Jurkat, Clone E6-1 (cell line): Measurements from ENCODE around the gene POLE4. TPM values are rescaled to one million over a fixed set of nuclear protein-coding genes. Genes with fewer than 3 reads are reported as not detected.

Experiments
- DNase-seq: peaks from one replicate; pipeline ENCODE4 v3.0.0-alpha.2; 2011; ENCODE audit warnings: low read depth, low spot score
- H3K4me3 ChIP-seq: 2 replicates; pipeline ENCODE4 v1.5.1; 2011; ENCODE audit warnings: mild to moderate bottlenecking, low read length, control low read depth, moderate library complexity
- polyA plus RNA-seq: library from polyadenylated mRNA; unstranded; fragments of >200 nt; gene quantifications from one replicate; pipeline ENCODE4 v1.2.1, GENCODE V29; 2012; ENCODE audit warnings: missing spikeins; ENCODE audit not compliant: insufficient read length, insufficient read depth

The POLE4 gene
- 35.5 TPM for polyA plus RNA-seq

- peak; percentile 69 for DNase-seq
- peak within 1 kb of the TSS; percentile 48 for H3K4me3 ChIP-seq
Observed at GRCh38 chr2:74958274-74959105, at the start of gene POLE4. Gene POLE4 (plus strand): TSS chr2:74958643. CDS start chr2:74958680, 37 bp downstream.

GRCh38 chr2:74908748-74909444 lies 49.5 kb upstream of the POLE4 start:
- H3K4me3 ChIP-seq: no peak overlapping the region
- no peak for DNase-seq

GRCh38 chr2:74910245-74910644 lies 48.2 kb upstream of the POLE4 start:
- H3K4me3 ChIP-seq: no peak overlapping the region
- no peak for DNase-seq

- DNase-seq: no peak
- no peak overlapping the region for H3K4me3 ChIP-seq
Observed at GRCh38 chr2:74911061-74911460, 47.4 kb upstream of the POLE4 start.

- no peak for DNase-seq
- no peak overlapping the region for H3K4me3 ChIP-seq
Observed at GRCh38 chr2:74915743-74916142, 42.7 kb upstream of the POLE4 start.

- DNase-seq: no peak
- H3K4me3 ChIP-seq: no peak overlapping the region
Observed at GRCh38 chr2:74916394-74916793, 42.0 kb upstream of the POLE4 start.

- DNase-seq: no peak
- H3K4me3 ChIP-seq: no peak overlapping the region
Observed at GRCh38 chr2:74917702-74918619, 40.5 kb upstream of the POLE4 start.

- H3K4me3 ChIP-seq: no peak overlapping the region
- DNase-seq: peak; percentile 36
Observed at GRCh38 chr2:74919827-74920226, 38.6 kb upstream of the POLE4 start.

- DNase-seq: no peak
- H3K4me3 ChIP-seq: no peak overlapping the region
Observed at GRCh38 chr2:74921236-74921736, 37.2 kb upstream of the POLE4 start.

- H3K4me3 ChIP-seq: no peak overlapping the region
- DNase-seq: no peak
Observed at GRCh38 chr2:74922592-74923227, 35.7 kb upstream of the POLE4 start.

GRCh38 chr2:74924463-74925265 lies 33.8 kb upstream of the POLE4 start:
- no peak for DNase-seq
- H3K4me3 ChIP-seq: no peak overlapping the region

- no peak overlapping the region for H3K4me3 ChIP-seq
- DNase-seq: no peak
Observed at GRCh38 chr2:74925361-74925786, 33.1 kb upstream of the POLE4 start.

GRCh38 chr2:74927621-74928020 lies 30.8 kb upstream of the POLE4 start:
- H3K4me3 ChIP-seq: no peak overlapping the region
- DNase-seq: peak; percentile 51

- no peak overlapping the region for H3K4me3 ChIP-seq
- no peak for DNase-seq
Observed at GRCh38 chr2:74930811-74931486, 27.5 kb upstream of the POLE4 start.

- no peak overlapping the region for H3K4me3 ChIP-seq
- DNase-seq: no peak
Observed at GRCh38 chr2:74931940-74932339, 26.5 kb upstream of the POLE4 start.

- H3K4me3 ChIP-seq: no peak overlapping the region
- no peak for DNase-seq
Observed at GRCh38 chr2:74935975-74936391, 22.5 kb upstream of the POLE4 start.

- no peak overlapping the region for H3K4me3 ChIP-seq
- no peak for DNase-seq
Observed at GRCh38 chr2:74937221-74937880, 21.1 kb upstream of the POLE4 start.
